Measurements from ENCODE around the gene CFAP119. TPM values are rescaled to one million over a fixed set of nuclear protein-coding genes. Genes with fewer than 3 reads are reported as not detected.

CFAP119 gene
- total RNA-seq, result 3.4 and 3.8 TPM in 2 replicates

GRCh38 chr16:30761928-30762902 lies at the start of gene CFAP119, which contains the start of gene RNF40:
TSS of gene CFAP119 (minus strand) at chr16:30762062. CDS start at chr16:30761748, 314 bp downstream.
TSS of gene RNF40 (plus strand) at chr16:30762322. CDS start at chr16:30762546, 224 bp downstream.

GRCh38 chr16:30786936-30787612 lies 25.2 kb upstream of the CFAP119 start, which contains the start of gene ZNF629:
TSS of gene ZNF629 (minus strand) at chr16:30787205. CDS start at chr16:30784482, 2,723 bp downstream.

GRCh38 chr16:30747799-30748633 lies 13.8 kb downstream of the CFAP119 start, which contains the start of gene PHKG2:
TSS of gene PHKG2 (plus strand) at chr16:30748425. CDS start at chr16:30748821, 396 bp downstream.

Other genes with a start within 250 kb of the CFAP119 start
- 20.3 and 21.6 TPM in 2 replicates for gene ZNF768, start 235.5 kb downstream of the CFAP119 start, total RNA-seq
- gene ZNF747, start 227.2 kb downstream of the CFAP119 start, total RNA-seq, result 6.5 and 10.6 TPM in 2 replicates
- 5.4 and 5.6 TPM in 2 replicates for gene ZNF764, start 203.7 kb downstream of the CFAP119 start, total RNA-seq
- gene ZNF688, start 190.3 kb downstream of the CFAP119 start, total RNA-seq, result 8.9 and 10.3 TPM in 2 replicates
- 7.5 and 12.1 TPM in 2 replicates for gene ZNF785, start 176.4 kb downstream of the CFAP119 start, total RNA-seq
- gene ZNF689, start 151.7 kb downstream of the CFAP119 start, total RNA-seq, result 4.1 and 4.4 TPM in 2 replicates
- 4.8 and 5.1 TPM in 2 replicates for gene PRR14, start 111.1 kb downstream of the CFAP119 start, total RNA-seq
- gene FBRS, start 103.6 kb downstream of the CFAP119 start, total RNA-seq, result 16.8 and 27.6 TPM in 2 replicates
- 25.5 and 30.9 TPM in 2 replicates for gene SRCAP, start 62.9 kb downstream of the CFAP119 start, total RNA-seq
- 25.4 and 31.5 TPM in 2 replicates for gene PHKG2, start 13.6 kb downstream of the CFAP119 start, total RNA-seq
- 86.2 and 88.5 TPM in 2 replicates for gene RNF40, start 260 bp upstream of the CFAP119 start, total RNA-seq
- 7.3 and 7.9 TPM in 2 replicates for gene ZNF629, start 25.1 kb upstream of the CFAP119 start, total RNA-seq
- gene BCL7C, start 132.0 kb upstream of the CFAP119 start, total RNA-seq, result 51.4 and 53.5 TPM in 2 replicates
- gene CTF1, start 134.6 kb upstream of the CFAP119 start, total RNA-seq, result 2.2 and 3.0 TPM in 2 replicates
- 20.0 and 28.0 TPM in 2 replicates for gene FBXL19, start 161.5 kb upstream of the CFAP119 start, total RNA-seq
- gene ORAI3, start 187.0 kb upstream of the CFAP119 start, total RNA-seq, result 24.9 and 35.2 TPM in 2 replicates
- 2.7 and 6.6 TPM in 2 replicates for gene SETD1A, start 195.7 kb upstream of the CFAP119 start, total RNA-seq
- gene HSD3B7, start 223.1 kb upstream of the CFAP119 start, total RNA-seq, result 28.0 and 35.6 TPM in 2 replicates
- 2.1 and 2.5 TPM in 2 replicates for gene STX1B, start 248.6 kb upstream of the CFAP119 start, total RNA-seq